ENCODE data around the gene KCNK3. TPM values are rescaled to one million over a fixed set of nuclear protein-coding genes. Genes with fewer than 3 reads are reported as not detected.
"Not testable (repeated sequence)": the region's sequence is repeated elsewhere in the genome, so short reads cannot be mapped to it uniquely, and the experiment has no call there.

KCNK3 gene
- total RNA-seq, 2 experiments from 2014 or later, result not detected

DNA sequence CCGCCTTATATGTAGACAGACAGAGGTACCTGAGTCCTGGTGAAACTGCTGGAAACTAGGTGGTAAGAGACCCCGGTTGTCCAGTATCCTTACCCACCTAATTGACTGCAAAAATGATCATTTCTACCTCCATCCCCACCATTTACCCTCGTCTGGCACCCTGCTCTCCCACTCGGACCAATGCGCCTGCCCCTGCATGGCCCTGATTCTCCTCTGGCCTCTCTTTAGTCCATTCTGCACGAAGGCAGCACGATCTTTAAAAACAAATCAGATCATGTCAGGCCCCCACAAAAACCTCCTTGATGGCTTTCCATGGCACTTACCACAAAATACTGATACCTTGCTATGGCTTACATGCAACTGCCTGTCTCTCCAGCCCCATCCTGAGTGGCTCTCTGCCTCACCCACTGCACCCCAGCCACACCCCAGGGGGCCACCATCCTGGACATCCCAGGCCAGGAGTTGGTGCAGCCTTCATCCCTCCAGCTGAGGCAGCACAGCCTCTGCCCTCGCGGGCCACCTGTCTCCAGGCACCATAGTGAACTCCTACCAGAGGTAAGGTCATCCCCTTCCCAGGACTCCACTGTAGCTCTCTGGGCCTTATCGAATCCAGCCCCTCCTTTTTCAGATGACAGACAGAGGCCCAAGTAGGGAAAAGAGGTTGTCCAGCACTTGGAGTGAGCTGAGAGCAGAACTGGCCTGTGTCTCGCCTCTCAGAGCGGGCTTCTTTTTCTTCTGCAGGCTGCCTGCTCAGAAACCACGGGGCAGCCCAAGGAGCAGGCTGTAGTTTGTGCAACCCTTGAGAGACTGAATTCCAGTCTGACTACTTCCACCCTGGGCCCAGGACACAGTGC is 39.1 kb upstream of the KCNK3 start:
- no peaks in the 10 kb centered on the region for H3K9me3 Mint-ChIP-seq (ENCODE audit: low read depth)
- no peak overlapping the region for H3K27ac Mint-ChIP-seq
- ATAC-seq (no peak), DNase-seq (peak; percentile 22)
- H3K4me3 Mint-ChIP-seq, result no peak overlapping the region
- CTCF ChIA-PET, result no interaction called here
- H3K27me3 Mint-ChIP-seq, result peaks cover 15% of the 10 kb centered on the region
- H3K4me1 Mint-ChIP-seq, result no peaks in the 10 kb centered on the region
- H3K36me3 Mint-ChIP-seq, result no peaks in the 10 kb centered on the region

DNA sequence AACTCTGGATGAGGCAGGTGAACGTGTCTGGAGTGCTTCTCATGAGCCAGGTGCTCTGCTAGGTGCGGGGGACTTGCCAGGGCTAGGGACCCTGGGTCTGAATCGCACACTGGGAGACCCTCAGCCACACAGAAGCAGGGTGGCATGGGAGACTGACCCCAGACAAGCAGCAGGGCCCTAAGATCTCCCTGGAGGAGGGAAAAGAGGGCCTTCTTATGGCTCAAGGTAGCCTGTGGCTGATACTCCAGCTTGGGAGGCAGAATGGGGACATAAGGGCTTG is 38.5 kb upstream of the KCNK3 start:
- Mint-ChIP-seq H3K27me3 (peaks cover 15% of the 10 kb centered on the region), H3K36me3 (no peaks in the 10 kb centered on the region), H3K27ac (no peak overlapping the region), H3K9me3 (ENCODE audit: low read depth) (no peaks in the 10 kb centered on the region), H3K4me3 (no peak overlapping the region), H3K4me1 (no peaks in the 10 kb centered on the region)
- ATAC-seq, result no peak
- DNase-seq, result peak; percentile 31
- CTCF ChIA-PET, result no interaction called here

DNA sequence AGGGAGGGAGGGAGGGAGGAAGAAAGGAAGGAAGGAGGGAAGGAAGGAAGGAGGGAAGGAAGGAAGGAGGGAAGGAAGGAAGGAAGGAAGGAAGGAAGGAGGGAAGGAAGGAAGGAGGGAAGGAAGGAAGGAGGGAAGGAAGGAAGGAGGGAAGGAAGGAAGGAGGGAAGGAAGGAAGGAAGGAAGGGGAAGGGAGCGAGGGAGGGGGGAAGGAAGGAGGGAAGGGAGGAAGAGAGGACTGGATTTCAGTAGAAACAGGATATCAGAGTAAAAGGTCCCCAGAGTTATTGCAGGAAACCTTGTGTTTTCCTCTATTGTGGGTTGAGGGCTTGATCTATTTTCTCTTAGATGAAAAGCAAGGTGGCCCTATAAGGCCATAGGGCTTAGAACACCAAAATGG is 37.4 kb upstream of the KCNK3 start:
- H3K36me3 Mint-ChIP-seq; H3K27ac Mint-ChIP-seq; H3K4me3 Mint-ChIP-seq; ATAC-seq; CTCF ChIA-PET; H3K4me1 Mint-ChIP-seq; H3K9me3 Mint-ChIP-seq (ENCODE audit: low read depth); DNase-seq: not testable (repeated sequence)
- peaks cover 15% of the 10 kb centered on the region for H3K27me3 Mint-ChIP-seq

DNA sequence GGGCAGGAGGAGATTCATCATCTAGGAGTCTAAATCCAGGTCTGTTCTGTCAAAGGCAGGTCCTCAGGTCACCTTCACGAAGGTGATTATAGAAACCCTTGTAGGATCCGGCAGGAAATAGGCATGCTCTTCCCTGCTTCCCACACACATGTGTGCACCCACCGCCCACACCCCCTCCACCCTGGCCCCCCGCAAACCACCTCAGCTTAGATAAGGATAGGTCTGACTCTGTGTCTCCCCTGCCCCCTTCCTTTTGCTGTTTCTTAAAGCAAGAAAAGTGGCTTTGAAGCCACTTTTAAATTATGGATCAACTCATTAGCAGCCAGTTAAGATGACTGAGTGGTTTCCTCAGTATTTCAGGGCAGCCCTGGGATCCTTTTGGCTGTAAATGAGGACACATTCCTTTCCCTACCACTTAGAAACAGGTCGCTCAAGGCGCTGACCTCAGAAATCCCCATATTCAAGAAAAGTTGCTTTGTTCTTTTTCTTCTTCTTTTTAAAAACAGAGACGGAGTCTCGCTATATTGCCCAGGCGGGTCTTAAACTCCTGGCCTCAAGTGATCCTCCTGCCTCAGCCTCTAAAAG is 36.8 kb upstream of the KCNK3 start:
- Mint-ChIP-seq H3K4me1 (no peaks in the 10 kb centered on the region), H3K9me3 (ENCODE audit: low read depth) (peaks cover 6% of the 10 kb centered on the region), H3K27ac (no peak overlapping the region), H3K27me3 (peaks cover 14% of the 10 kb centered on the region), H3K4me3 (no peak overlapping the region), H3K36me3 (no peaks in the 10 kb centered on the region)
- DNase-seq (no peak), ATAC-seq (no peak)
- CTCF ChIA-PET, result no interaction called here

DNA sequence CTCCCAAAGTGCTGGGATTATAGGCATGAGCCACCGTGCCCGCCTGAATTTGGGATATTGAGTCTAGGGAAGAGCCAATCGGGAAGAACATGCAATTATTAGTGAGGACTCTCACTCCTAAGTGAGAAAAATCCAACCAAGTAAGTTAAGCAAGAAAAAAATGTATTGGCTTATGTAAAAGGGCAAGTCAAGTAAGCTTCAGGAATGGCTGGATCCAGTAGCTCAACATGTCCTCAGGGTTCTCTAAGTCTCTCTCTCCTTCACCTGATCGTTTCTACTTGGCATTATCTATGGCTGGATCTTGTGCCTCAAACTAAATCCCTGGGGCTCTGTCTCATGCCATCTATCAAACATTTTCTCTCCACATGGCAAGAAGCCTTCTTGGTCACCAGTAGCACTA is 35.3 kb upstream of the KCNK3 start:
- Mint-ChIP-seq H3K36me3 (no peaks in the 10 kb centered on the region), H3K27me3 (peaks cover 19% of the 10 kb centered on the region), H3K9me3 (ENCODE audit: low read depth) (peaks cover 6% of the 10 kb centered on the region), H3K27ac (no peak overlapping the region), H3K4me3 (no peak overlapping the region), H3K4me1 (no peaks in the 10 kb centered on the region)
- ATAC-seq (no peak), DNase-seq (no peak)
- CTCF ChIA-PET, result no interaction called here

DNA sequence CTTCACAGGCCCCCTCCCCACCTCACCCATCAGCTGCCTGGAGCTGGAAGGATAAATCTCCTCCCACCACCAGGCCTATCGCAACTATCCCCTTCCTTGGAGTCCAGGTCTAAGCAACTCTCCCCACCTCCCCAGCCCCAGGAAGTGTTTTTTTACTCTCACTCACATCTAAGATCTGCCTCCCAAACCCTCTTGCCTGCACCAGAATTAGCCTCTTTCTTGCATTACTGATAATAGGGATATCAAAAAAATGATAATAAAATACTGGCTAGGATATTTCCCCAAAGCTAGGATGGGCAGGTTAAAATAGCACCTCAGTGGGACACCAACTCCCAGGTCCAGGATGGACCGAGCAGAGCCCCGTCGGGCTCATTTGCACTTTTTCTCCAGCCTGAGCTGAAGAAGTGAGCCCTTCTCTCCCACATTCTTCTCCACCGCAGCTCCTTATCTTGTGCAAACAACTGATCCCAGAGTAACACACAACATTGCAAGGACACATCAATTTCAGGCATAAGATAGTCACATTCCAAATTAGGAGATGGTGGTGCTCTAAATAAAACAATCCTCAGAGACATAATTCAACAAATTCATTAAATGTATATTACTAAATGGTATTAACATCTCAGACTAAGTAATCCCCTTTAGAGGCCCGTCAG is 33.7 kb upstream of the KCNK3 start:
- no peaks in the 10 kb centered on the region for H3K36me3 Mint-ChIP-seq
- ATAC-seq, result no peak
- H3K27me3 Mint-ChIP-seq, result peaks cover 17% of the 10 kb centered on the region
- peak; percentile 5 for DNase-seq
- CTCF ChIA-PET, result no interaction called here
- H3K27ac Mint-ChIP-seq, result no peak overlapping the region
- no peak overlapping the region for H3K4me3 Mint-ChIP-seq
- no peaks in the 10 kb centered on the region for H3K4me1 Mint-ChIP-seq
- H3K9me3 Mint-ChIP-seq (ENCODE audit: low read depth), result peaks cover 6% of the 10 kb centered on the region

DNA sequence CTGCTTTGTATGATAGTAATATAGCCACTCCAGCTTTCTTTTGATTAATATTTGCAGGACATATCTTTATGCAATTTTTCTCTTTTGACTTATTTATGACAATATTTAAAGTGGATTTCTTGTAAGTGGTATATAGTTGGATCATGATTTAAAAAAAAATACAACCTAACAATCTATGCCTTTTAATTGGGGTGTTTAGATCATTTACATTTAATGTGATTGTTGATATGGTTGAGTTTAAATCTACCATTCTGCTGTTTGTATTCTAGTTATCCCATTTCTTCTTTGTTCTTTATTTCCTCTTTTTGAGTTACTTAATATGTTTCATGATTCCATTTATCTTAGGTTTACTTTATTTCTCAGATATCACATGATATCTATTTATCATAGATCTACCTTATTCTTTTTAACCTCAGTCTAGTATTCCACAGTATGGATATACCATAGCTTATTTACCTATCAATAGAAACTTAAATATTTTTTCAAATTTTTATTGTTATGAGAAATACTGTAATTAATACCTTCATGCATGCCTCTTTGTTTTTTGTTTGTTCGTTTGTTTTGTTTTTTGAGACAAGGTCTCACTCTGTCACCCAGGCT is 32.1 kb upstream of the KCNK3 start:
- Mint-ChIP-seq H3K27me3 (peaks cover 24% of the 10 kb centered on the region), H3K4me1 (no peaks in the 10 kb centered on the region), H3K36me3 (no peaks in the 10 kb centered on the region), H3K4me3 (no peak overlapping the region), H3K27ac (no peak overlapping the region), H3K9me3 (ENCODE audit: low read depth) (peaks cover 6% of the 10 kb centered on the region)
- CTCF ChIA-PET, result no interaction called here
- ATAC-seq (no peak), DNase-seq (no peak)

DNA sequence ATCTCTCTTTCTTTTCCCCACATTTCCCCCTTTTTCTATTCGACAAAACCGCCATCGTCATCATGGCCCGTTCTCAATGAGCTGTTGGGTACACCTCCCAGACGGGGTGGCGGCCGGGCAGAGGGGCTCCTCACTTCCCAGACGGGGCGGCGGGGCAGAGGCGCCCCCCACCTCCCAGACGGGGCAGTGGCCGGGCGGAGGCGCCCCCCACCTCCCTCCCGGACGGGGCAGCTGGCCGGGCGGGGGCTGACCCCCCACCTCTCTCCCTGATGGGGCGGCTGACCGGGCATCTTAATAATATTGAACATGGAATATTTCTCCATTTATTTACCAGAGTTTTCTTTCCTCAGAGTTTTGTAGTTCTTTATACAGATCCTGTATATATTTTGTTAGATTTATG is 27.2 kb upstream of the KCNK3 start:
- H3K9me3 Mint-ChIP-seq (ENCODE audit: low read depth); H3K27ac Mint-ChIP-seq; H3K36me3 Mint-ChIP-seq; DNase-seq; H3K4me3 Mint-ChIP-seq; ATAC-seq; H3K4me1 Mint-ChIP-seq; CTCF ChIA-PET: not testable (repeated sequence)
- H3K27me3 Mint-ChIP-seq, result peaks cover 47% of the 10 kb centered on the region

DNA sequence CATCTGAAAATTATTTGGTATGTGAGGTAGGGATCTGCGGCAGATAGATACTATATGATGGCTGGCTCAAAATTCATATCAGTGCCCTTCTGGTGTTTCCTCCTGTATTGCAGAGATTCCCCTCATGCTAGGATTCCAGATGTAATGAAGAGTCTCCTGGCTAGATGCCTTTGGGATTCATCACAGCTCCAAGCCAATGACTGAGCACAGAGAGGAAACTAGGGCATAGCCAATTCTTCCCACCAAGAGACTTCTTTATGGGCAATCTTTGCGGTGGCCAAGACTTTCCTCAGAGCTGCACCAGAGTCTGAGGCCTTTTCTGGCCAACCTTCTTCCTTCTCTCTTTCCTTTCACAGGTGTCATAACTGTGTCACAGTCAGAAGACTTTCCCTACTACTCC is 25.9 kb upstream of the KCNK3 start:
- peaks cover 48% of the 10 kb centered on the region for H3K27me3 Mint-ChIP-seq
- DNase-seq (no peak), ATAC-seq (no peak)
- no peak overlapping the region for H3K27ac Mint-ChIP-seq
- H3K4me3 Mint-ChIP-seq, result no peak overlapping the region
- H3K4me1 Mint-ChIP-seq, result peaks cover 6% of the 10 kb centered on the region
- no peaks in the 10 kb centered on the region for H3K9me3 Mint-ChIP-seq (ENCODE audit: low read depth)
- no peaks in the 10 kb centered on the region for H3K36me3 Mint-ChIP-seq
- CTCF ChIA-PET, result no interaction called here

DNA sequence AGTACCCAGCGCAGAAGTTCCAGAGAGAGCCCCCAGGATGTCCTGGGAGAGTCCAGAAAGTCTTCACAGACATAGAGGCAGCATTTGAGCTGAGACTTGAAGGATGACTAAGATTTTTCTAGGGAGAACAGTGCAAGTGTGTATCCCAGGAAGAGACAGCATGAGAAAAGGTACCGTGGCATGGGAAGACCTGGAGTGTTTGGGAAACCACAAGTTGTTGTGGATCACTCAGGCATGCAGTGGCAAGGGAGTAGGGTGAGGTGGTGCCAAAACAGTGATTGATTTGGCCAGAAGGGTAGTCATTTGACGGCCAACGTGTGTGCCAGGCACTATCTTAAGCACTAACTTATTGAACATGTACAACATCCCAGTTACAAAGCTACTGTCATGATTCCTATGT is 24.5 kb upstream of the KCNK3 start:
- ATAC-seq, result no peak

DNA sequence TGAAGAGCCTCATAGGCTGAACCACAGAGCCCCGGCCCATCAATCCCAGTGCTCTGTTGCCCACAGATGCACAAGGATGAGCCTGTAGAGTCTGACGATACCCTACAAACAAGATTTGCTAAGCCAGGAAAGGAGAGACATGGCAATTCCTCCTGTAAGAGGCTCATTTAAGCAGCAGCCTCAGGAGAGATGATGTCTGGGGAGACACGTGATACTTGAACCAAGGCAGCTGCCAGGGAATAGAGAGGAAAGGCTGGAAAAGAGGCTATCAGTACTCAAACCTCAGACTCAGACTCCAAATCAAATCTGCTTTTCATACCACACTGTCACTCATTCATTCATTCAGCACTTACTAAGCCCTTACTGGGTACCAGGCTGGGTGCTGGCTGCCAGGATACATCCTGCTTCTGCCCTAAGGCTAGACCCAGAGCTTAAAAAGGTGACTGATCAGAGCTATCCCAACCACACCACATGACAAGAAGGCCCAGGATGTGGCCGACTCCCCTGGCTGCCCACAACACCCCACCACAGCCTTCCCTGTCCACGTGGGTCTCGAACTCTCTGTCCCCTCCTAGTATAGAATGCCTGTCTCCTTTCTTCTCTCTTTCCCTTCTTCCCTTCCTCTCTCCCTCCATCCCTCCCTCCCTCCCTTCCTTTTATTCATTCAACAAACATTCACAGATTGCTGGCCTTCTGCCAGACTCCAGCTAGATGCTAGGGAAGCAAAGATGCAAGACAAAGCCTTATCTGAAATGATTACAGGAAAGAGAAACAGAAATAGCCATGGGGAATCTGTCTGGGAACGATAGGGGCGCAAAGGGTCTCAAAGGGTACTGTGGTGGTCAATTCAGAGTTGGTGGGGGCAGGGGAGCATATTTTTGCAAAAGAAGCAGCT is 23.4 kb upstream of the KCNK3 start:
- CTCF ChIA-PET, result no interaction called here
- Mint-ChIP-seq H3K9me3 (ENCODE audit: low read depth) (no peaks in the 10 kb centered on the region), H3K4me3 (no peak overlapping the region), H3K27ac (no peak overlapping the region), H3K36me3 (no peaks in the 10 kb centered on the region), H3K4me1 (peaks cover 6% of the 10 kb centered on the region), H3K27me3 (peaks cover 51% of the 10 kb centered on the region)
- no peak for DNase-seq
- no peak for ATAC-seq

More for the DNA sequence above, 24.5 kb upstream of the KCNK3 start:
- Mint-ChIP-seq H3K4me3 (no peak overlapping the region), H3K27me3 (peaks cover 57% of the 10 kb centered on the region), H3K27ac (no peak overlapping the region), H3K4me1 (peaks cover 6% of the 10 kb centered on the region), H3K36me3 (no peaks in the 10 kb centered on the region), H3K9me3 (ENCODE audit: low read depth) (no peaks in the 10 kb centered on the region)
- peak; percentile 21 for DNase-seq
- CTCF ChIA-PET, result interaction anchor here (0.6 kb wide), 1 partner anchor 269 kb away, joined by 3 read pairs; no protein-coding TSS in a partner anchor

DNA sequence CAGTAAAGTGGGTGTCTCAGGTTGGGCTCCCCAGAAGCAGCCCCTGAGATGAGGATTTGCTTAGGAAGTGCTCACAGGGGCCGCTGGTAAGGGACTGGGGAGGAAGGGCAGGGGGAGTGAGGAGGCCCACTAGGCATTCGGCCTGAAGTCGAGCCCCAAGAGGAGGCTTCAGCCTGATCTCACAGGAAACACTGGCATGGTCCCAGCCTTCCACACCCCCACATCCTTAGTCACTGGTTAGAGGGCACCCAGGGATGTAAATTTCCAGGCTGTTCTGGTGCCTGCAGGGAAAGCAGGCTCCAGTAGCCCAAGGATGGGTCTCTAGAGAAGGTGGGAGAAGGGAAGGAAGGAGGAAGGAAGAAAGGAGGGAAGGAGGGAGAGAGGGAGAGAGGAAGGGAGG is 22.4 kb upstream of the KCNK3 start:
- peaks cover 46% of the 10 kb centered on the region for H3K27me3 Mint-ChIP-seq
- ATAC-seq (no peak), DNase-seq (no peak)
- peaks cover 6% of the 10 kb centered on the region for H3K4me1 Mint-ChIP-seq
- no peak overlapping the region for H3K4me3 Mint-ChIP-seq
- H3K36me3 Mint-ChIP-seq, result no peaks in the 10 kb centered on the region
- CTCF ChIA-PET, result no interaction called here
- H3K27ac Mint-ChIP-seq, result no peak overlapping the region
- H3K9me3 Mint-ChIP-seq (ENCODE audit: low read depth), result no peaks in the 10 kb centered on the region

DNA sequence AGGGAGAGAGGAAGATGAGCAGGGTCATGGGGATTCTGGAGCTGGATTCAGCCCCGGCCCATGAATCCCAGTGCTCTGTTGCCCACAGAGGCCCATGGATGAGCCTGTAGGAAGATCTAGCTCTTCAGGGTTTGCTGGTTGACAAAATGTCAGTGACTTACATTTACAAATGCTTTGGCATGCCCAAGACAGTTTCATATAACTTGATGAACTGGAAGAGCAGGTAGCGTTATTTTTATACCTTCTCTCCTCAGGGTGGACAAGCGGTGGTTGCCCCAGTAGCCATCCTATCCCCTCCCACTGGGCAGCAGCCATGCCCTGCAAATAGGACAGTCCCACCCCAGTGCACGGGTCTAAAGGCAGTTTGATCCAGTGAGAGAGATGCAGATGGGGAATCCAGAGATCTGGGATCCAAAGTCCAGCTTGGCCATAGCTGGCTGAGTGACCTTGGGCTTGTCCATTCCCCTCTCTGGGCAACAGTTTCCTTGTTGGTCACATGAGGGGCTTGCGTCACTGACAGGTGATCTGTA is 21.5 kb upstream of the KCNK3 start:
- no peak for ATAC-seq
- Mint-ChIP-seq H3K27me3 (peaks cover 42% of the 10 kb centered on the region), H3K4me1 (peaks cover 6% of the 10 kb centered on the region), H3K4me3 (no peak overlapping the region), H3K9me3 (ENCODE audit: low read depth) (no peaks in the 10 kb centered on the region), H3K36me3 (no peaks in the 10 kb centered on the region), H3K27ac (no peak overlapping the region)
- CTCF ChIA-PET, result no interaction called here
- no peak for DNase-seq

All from activated CD8-positive, alpha-beta memory T cell treated with anti-CD3 and anti-CD28 coated beads, Interleukin-2, amount 10 ng/mL, durations not matched to agents 7 days and 5 days (primary cell).